ENCODE measurements around the gene CTSV. TPM values are rescaled to one million over a fixed set of nuclear protein-coding genes. Genes with fewer than 3 reads are reported as not detected.
"Not testable (repeated sequence)": the region's sequence is repeated elsewhere in the genome, so short reads cannot be mapped to it uniquely, and the experiment has no call there.

The CTSV gene
- total RNA-seq, 2 experiments from 2014 or later = 0.29 to 0.31 TPM

- H3K4me1 Mint-ChIP-seq (ENCODE audit: low read depth); CTCF ChIA-PET; POLR2A ChIA-PET; DNase-seq; H3K36me3 Mint-ChIP-seq (ENCODE audit: low read depth); H3K9me3 Mint-ChIP-seq (ENCODE audit: insufficient read depth); H3K27me3 Mint-ChIP-seq (ENCODE audit: low read depth); H3K27ac Mint-ChIP-seq; ATAC-seq; H3K4me3 Mint-ChIP-seq: not testable (repeated sequence)
These were observed 55.3 kb downstream of the CTSV start for GRCh38 chr9:96983496-96984122.

Other genes with a start within 250 kb of the CTSV start
- 1 to 10 TPM; 3.9 to 4.3 TPM for gene ZNF782, start 184.6 kb downstream of the CTSV start, total RNA-seq
- not detected for gene NUTM2G, start 110.3 kb downstream of the CTSV start, total RNA-seq